GM12873 (cell line): ENCODE results near the gene PARD6A.

Experiments
- CTCF ChIP-seq: IDR thresholded peaks from 2 replicates; pipeline ENCODE4 v1.5.1; 2012; ENCODE audit warnings: low read depth, mild to moderate bottlenecking, moderate library complexity, low read length, control low read depth; ENCODE audit not compliant: insufficient read depth; ENCODE audit errors: missing control alignments

PARD6A gene

GRCh38 chr16:67667817-67668494 lies 7.2 kb downstream of the PARD6A start:
- peak; percentile 96 for TF ChIP-seq CTCF

- peak; percentile 51 for TF ChIP-seq CTCF
Observed at GRCh38 chr16:67668495-67669157, 7.9 kb downstream of the PARD6A start.

- no peak for TF ChIP-seq CTCF
Observed at GRCh38 chr16:67669499-67670101, 8.8 kb downstream of the PARD6A start.

GRCh38 chr16:67672306-67672705 lies 11.5 kb downstream of the PARD6A start:
- no peak for TF ChIP-seq CTCF

- peak; percentile 93 for TF ChIP-seq CTCF
Observed at GRCh38 chr16:67672739-67673662, 12.2 kb downstream of the PARD6A start.

GRCh38 chr16:67673712-67674580 lies 13.2 kb downstream of the PARD6A start:
- TF ChIP-seq CTCF: no peak
